Stimulated activated naive CD8-positive, alpha-beta T cell treated with anti-CD3 and anti-CD28 coated beads, Interleukin-15, amount 100 ng/mL, for 72 hours (primary cell): Measurements from ENCODE around the gene RALGAPA2.

Source experiments
- ATAC-seq: fragments of 150-1000 bp; cut with Tn5 transposase; 2 replicates; pipeline ENCODE4 v1.10.0; 2021; ENCODE audit warnings: mild to moderate bottlenecking, moderate library complexity
- DNase-seq, 2 donors: peaks; one replicate each; pipeline ENCODE4 v3.0.0; 2021 to 2022
- H3K27ac Mint-ChIP-seq, 2 donors: one replicate each; pipeline ENCODE4 v1.8.0; 2022; ENCODE audit warnings: mild to moderate bottlenecking in 2 of 2, mixed read lengths in 2 of 2, moderate library complexity in 2 of 2
- H3K27me3 Mint-ChIP-seq: one replicate; pipeline ENCODE4 v1.8.0; 2022; ENCODE audit warnings: mixed read lengths
- H3K4me1 Mint-ChIP-seq: one replicate; pipeline ENCODE4 v1.8.0; 2022; ENCODE audit warnings: mild to moderate bottlenecking, mixed read lengths
- H3K4me3 Mint-ChIP-seq, 2 donors: one replicate each; pipeline ENCODE4 v1.8.0; 2022; ENCODE audit warnings: mild to moderate bottlenecking in 2 of 2, mixed read lengths in 2 of 2, moderate library complexity in 1 of 2
- H3K9me3 Mint-ChIP-seq, 2 donors: one replicate each; pipeline ENCODE4 v1.8.0; 2022; ENCODE audit warnings: mixed read lengths in 2 of 2

The RALGAPA2 gene

DNA sequence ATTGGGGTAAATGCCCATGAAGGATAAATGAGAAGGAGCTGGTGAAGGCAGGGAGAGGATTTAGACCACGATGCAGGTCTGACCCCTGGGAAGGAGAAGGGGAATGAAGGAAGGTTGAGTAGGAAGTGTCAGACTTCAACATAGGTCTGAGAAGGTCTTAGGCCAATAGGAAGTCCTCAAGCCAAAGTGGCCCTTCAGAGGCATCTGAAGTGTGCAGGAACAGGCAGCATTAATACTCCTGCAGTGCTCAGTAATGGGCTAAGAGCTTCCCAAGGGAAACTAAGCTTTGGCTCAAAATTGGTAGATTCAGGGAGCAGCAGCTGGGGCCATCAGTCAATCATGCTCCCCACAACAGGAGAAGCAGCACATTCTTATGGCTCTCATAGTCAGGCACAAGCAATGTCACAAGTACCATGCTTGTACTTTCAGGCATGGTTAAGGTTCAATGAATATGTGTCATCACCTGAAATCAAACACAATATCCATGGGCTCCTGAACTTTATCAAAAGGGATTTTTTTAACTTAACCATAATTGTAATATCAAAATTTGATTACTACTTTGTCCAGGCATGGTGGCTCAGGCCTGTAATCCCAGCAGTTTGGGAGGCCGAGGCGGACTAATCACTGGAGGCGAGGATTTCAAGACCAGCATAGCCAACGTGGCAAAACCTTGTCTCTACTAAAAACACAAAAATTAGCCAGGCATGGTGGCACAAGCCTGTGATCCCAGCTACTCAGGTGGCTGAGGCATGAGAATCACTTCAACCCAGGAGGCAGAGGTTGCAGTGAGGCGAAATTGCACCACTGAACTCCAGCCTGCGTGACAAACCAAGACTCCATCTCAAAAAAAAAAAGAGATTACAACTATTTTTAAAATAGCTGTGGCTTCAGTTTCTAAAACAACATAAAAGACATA is 9.9 kb downstream of the RALGAPA2 start:
- Mint-ChIP-seq H3K9me3 (peaks cover under 1 to 2% of the 10 kb centered on the region in 2 donors), H3K27me3 (no peaks in the 10 kb centered on the region), H3K4me1 (peaks cover 25% of the 10 kb centered on the region), H3K27ac (no peak overlapping the region), H3K4me3 (no peak overlapping the region)
- ATAC-seq (no peak), DNase-seq (no peak)

DNA sequence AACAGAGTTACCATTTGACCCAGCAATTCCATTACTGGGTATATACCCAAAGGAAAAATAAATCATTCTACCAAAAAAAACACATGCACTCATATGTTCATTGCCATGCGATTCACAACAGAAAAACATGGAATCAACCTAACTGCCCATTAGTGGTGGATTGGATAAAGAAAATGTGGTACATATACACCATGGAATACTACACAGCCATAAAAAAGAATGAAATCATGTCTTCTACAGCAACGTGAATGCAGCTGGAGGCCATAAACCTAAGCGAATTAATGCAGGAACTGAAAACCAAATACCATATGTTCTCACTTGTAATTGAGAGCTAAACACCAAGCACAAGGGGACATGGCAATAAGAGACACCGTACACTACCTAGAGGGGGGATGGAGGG is 12.5 kb downstream of the RALGAPA2 start:
- ATAC-seq = no peak
- Mint-ChIP-seq H3K9me3 (no peaks in the 10 kb centered on the region), H3K27me3 (no peaks in the 10 kb centered on the region), H3K4me1 (peaks cover 32% of the 10 kb centered on the region), H3K27ac (no peak overlapping the region), H3K4me3 (no peak overlapping the region)
- DNase-seq = no peak

DNA sequence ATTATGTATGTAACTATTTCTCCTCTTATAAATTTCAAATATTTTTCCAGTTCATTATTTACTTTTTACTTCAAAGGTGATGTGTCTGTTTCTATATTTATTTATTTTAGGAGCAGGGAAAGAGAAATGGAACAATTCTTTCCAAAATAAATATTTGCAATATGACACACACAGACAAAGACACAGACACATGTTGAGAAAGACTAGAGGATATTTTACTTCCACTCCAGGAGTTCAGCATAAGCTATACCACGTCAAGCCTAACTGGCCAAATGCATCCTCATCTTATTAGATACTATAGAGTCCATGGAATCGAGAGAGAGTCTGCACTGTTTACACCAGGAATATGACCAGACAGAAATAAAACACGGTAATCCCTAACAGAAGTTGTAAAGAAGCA is 13.3 kb downstream of the RALGAPA2 start:
- Mint-ChIP-seq H3K4me3 (no peak overlapping the region), H3K27ac (no peak overlapping the region), H3K9me3 (no peaks in the 10 kb centered on the region), H3K27me3 (no peaks in the 10 kb centered on the region), H3K4me1 (peaks cover 30% of the 10 kb centered on the region)
- ATAC-seq (no peak), DNase-seq (no peak)

DNA sequence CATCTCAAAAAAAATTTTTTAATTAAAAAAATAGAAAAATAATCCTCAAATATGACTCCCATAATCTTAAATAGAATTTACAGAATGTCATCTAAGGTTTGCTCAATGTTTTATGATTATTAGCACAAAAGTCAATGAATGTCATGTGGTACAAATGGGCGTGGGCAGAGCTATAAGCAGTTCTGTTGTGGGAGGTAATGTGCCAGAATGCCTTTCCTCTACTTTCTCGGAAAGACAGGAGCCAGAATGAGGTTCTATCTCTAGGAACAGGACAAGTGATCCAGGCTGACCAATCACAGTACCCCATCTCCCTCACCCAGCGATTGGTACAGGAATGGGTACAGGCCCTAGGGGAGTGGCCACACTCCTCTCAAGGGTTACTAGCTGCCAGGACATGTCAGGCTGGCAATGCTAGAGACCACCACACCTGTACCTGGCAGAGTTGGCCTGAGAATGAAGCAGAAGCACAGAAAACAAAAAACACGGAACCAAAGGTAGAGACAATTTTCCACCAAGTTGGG is 15.1 kb downstream of the RALGAPA2 start:
- ATAC-seq = no peak
- DNase-seq = no peak
- H3K9me3 Mint-ChIP-seq = no peaks in the 10 kb centered on the region
- peaks cover 26% of the 10 kb centered on the region for H3K4me1 Mint-ChIP-seq
- H3K4me3 Mint-ChIP-seq = no peak overlapping the region
- H3K27me3 Mint-ChIP-seq = no peaks in the 10 kb centered on the region
- H3K27ac Mint-ChIP-seq = no peak overlapping the region

DNA sequence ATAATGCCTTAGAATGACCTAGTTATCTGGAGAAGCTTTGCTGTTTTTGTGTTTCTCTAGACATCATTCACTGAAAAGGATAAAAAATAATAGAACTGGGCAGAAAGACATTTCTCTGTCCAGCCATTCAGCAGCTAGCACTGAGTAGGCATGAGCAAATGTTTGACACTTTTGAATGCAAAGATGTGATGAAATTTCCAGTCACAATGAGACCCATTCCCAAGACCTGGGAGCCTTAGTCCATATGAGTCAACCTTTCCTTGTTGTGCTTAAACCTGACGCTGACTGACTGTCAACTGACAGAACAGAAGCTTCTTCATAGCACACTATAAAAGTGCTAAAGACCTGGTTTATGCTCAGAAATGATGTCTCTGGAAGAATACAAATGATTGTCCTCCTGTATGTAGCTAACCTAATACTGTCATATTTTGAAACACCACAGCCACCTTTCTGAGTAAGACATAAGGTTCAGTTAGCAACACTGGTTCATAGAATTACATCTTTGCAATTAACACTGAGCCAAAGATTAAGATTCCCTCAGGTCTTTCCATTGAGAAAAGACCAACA is 17.1 kb downstream of the RALGAPA2 start:
- no peaks in the 10 kb centered on the region for H3K9me3 Mint-ChIP-seq
- no peak for ATAC-seq
- H3K4me1 Mint-ChIP-seq = peaks cover 26% of the 10 kb centered on the region
- no peaks in the 10 kb centered on the region for H3K27me3 Mint-ChIP-seq
- no peak for DNase-seq
- H3K27ac Mint-ChIP-seq = no peak overlapping the region
- no peak overlapping the region for H3K4me3 Mint-ChIP-seq

DNA sequence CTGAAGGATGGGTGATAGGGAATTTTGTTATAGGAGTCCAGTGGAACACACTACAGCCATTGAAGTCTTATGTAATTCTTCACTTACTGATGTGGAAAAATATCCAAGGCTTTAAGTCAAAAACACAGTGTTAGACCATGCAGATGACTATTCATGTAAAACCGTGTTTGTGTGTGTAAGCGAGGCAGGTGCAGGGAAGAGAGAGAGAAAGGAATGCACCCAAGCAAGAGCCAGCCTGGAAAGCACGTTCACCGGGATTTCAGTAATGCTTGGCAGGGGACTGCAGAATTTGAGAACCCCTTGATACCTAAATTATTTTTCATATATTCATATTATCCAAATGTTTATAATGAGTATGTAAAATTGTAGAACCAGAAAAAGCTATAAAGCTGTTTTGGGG is 17.9 kb downstream of the RALGAPA2 start:
- Mint-ChIP-seq H3K27me3 (no peaks in the 10 kb centered on the region), H3K9me3 (no peaks in the 10 kb centered on the region), H3K4me1 (peaks cover 26% of the 10 kb centered on the region), H3K27ac (peak overlapping the region in 1 of 2 donors; percentile 6), H3K4me3 (no peak overlapping the region)
- ATAC-seq (no peak), DNase-seq (no peak)

DNA sequence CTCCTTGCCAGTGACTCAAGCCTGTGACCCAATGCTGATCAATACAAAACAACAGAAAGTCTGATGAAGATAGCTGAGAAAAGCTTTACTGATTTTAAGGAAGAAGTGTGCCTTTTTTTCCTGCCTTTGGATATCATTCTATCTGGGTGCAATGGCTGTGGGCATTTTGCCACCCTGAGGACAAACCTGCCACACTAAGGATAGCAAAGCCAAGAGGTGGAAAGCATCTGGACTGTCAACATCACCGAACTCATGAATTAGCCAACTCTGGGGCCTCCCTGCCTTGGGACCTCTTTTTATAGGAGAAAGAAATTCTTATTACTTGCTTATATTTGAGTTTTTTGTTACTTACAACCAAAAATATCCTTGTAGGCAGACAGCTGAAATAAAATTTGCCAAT is 19.9 kb downstream of the RALGAPA2 start:
- Mint-ChIP-seq H3K27ac (no peak overlapping the region), H3K4me1 (peaks cover 20% of the 10 kb centered on the region), H3K9me3 (no peaks in the 10 kb centered on the region), H3K27me3 (no peaks in the 10 kb centered on the region), H3K4me3 (no peak overlapping the region)
- ATAC-seq (no peak), DNase-seq (no peak)

DNA sequence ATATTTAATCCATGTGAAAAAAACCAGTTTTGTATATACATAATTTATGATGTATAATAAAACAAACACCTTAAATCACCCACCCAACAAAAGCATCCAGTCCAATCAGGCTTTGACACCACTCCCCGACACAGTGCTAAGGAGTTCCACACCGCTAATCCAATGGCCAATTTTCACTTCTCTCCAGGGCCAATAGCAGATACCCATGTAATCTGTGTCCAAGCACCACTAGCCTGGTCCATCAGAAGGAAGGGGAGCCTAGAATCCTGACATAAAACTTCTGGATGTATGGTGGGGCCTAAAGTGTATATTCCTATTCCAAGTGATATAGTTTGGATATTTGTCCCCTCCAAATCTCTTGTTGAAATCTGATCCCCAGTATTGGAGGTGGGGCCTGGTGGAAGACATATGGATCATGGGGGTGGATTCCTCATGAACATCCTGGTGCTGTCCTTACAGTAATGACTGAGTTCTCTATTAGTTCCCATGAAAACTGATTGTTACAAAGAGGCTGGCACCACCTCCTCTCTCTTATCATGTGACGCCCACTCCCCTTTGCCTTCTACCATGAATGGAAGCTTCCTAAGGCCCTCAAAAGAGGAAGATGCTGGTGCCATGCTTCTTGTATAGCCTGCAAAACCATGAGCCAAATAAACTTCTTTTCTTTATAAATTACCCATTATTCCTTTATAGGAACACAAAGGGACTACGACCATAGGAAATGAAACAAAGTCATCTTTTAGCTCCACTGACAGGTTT is 20.8 kb downstream of the RALGAPA2 start:
- DNase-seq (no peak), ATAC-seq (no peak)
- Mint-ChIP-seq H3K4me3 (no peak overlapping the region), H3K27me3 (no peaks in the 10 kb centered on the region), H3K9me3 (no peaks in the 10 kb centered on the region), H3K27ac (no peak overlapping the region), H3K4me1 (peaks cover 24% of the 10 kb centered on the region)

DNA sequence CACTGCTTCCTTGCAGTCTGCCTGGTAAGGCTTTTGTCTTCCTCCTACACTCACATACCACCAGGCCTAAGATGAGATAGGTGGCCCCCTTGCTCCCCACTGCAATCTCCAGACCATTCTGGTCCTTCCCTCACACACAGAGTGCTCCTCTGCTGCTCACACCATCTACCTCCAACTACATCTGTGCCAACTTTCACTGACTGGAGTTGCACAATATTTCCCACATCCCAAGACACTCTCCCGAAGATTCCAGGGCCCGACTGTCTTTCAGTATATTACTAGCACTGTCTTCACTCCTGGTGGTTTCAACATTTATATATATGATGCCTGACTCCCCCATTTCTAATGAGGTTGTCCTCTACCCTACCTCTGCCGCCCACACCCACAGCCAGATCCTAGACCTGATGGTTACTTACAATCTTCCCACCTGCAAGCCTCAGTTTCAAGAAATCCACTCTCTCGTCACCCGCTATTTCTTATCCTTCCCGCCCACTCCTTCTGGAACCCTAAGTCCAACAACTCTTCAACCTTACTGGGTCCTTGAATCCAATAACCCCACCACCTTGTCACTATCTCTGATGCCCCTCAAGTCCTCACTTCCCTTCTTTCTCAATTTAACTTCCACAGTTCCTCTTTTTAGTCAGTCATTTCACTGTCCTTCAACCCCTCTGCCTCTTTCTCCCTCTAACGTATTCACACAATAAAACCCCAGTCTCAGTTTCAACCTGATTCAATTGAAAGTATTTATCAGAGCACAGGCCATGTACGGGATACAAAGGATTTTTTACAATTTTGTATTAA is 21.6 kb downstream of the RALGAPA2 start:
- no peaks in the 10 kb centered on the region for H3K9me3 Mint-ChIP-seq
- ATAC-seq = no peak
- H3K27ac Mint-ChIP-seq = no peak overlapping the region
- no peak overlapping the region for H3K4me3 Mint-ChIP-seq
- peaks cover 19% of the 10 kb centered on the region for H3K4me1 Mint-ChIP-seq
- no peaks in the 10 kb centered on the region for H3K27me3 Mint-ChIP-seq
- no peak for DNase-seq

DNA sequence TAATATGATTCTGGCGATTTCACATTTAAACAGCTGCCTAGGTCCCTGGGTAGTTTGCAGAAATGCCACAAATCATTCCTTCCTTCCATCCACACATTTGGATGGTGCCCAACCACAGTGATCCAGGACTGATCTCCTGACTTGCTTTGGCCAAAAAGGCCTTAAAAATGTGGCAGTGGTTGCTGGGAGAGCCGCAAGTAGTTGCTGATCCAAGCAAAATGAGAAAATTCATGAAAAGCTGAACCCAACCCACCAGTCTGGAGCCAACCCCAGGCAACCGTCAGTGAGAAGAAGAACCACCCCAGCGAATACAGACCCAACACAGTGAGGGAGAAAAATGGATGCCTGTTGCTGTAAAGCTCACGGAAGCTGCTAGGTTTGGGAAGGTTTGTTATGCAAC is 25.1 kb downstream of the RALGAPA2 start:
- Mint-ChIP-seq H3K4me1 (peaks cover 47% of the 10 kb centered on the region), H3K27ac (peak overlapping the region in 1 of 2 donors; percentile 10), H3K9me3 (no peaks in the 10 kb centered on the region), H3K4me3 (no peak overlapping the region), H3K27me3 (no peaks in the 10 kb centered on the region)
- ATAC-seq = no peak
- DNase-seq = no peak

DNA sequence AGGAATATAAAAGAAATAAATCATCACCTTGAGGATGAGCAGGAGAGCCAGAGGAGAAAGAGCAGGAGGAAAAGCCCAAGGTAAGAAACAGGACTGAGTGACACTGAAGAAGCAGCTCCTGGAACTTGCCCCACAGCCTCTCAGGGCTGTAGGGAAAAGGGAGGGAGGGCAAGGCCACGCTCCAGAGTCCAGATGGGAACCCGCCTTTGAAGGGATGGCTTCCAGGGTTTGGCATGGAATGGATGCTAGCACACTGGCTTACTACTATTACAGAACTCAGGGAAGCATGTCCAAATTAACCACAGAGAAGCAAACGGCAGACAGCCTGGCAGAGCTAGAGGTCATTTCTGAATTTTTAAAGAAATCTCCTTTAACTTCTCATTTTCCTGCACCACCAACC is 26.8 kb downstream of the RALGAPA2 start:
- no peaks in the 10 kb centered on the region for H3K27me3 Mint-ChIP-seq
- no peak overlapping the region for H3K27ac Mint-ChIP-seq
- ATAC-seq (no peak), DNase-seq (no peak)
- H3K9me3 Mint-ChIP-seq = no peaks in the 10 kb centered on the region
- H3K4me1 Mint-ChIP-seq = peaks cover 54% of the 10 kb centered on the region
- no peak overlapping the region for H3K4me3 Mint-ChIP-seq

DNA sequence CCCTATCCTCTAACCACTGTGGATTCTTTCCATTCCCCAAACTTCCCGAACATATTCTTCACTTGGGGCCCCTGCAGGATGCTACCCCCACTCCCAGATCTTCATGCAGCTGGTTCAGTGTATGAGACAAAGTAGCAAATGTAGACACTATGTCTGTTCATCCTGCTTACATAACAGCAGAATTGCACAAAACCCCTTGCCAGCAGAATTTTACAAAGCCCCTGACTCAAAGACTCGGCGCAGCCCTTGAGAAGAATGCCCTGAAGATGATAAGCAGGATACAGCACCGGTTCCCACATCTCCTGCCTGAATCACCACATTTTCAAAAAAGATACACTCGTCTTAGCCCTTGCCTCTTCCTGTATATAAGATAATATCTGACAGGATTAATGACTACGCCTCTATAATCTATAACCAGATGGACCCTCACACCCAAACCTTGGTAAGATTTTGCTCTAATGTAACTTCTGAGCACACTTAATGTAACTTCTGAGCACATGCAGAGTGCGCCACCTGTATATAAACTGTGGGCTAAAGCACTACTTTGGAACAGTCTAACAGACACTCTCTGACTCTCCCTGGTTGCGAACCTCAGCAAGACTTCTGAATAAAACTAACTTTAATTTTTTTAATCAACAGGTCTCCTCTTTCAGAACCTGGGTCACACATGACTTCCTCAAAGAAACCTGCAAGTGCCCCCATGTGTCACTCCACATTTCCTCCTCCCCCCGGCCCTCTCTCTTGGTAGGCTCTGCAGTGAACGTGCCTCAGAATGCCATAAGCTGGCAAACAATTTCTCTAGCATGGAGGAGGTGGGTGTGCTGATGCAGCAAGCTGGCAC is 28.7 kb downstream of the RALGAPA2 start:
- Mint-ChIP-seq H3K4me1 (peaks cover 55% of the 10 kb centered on the region), H3K9me3 (no peaks in the 10 kb centered on the region), H3K4me3 (no peak overlapping the region), H3K27me3 (no peaks in the 10 kb centered on the region), H3K27ac (peak overlapping the region in 1 of 2 donors; percentile 54)
- no peak for ATAC-seq
- DNase-seq = no peak

DNA sequence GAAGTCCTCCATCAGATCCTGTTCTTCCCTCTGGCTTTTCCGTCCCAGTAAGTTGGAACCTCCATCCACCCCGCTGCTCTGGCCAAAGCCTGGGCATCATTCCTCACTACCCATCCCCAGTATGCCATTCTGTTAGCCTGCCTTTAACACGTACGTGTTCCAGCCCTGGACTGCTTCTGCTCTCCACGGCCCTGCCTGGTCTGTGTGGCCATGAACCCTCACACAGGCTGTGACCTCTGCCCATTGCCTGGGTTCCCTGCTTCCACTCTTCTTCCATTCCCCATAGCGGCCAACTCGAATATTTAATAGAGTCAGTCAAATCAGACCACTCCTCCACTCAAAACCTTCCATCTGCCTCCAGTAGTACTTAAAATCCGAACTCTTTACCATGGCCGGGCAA is 29.4 kb downstream of the RALGAPA2 start:
- H3K4me3 Mint-ChIP-seq = no peak overlapping the region

DNA sequence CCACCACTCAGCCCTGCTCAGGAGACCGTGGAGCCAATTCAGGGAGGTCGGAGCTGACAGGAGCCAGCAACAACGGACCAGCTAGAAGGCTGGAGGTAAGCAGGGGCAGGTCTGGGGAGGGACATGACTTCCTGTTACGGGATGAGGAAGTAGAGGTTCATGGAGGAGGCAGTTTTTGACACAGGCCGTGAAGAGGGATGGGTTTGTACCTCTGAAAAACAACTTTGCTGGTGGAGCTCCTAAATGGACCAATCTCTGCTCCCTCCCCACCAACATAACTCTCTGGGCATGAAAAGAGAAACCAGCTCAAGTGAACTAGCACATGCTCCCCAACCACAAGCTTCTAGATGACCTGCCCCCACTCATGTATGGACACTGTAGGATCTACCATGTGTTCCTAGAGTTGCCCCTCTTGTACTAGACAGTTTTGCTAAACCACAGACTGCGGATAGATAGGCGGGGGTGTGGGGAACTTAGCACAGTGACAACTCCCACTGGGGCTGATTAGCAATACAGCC is 31.4 kb downstream of the RALGAPA2 start:
- H3K4me1 Mint-ChIP-seq = peaks cover 44% of the 10 kb centered on the region
- ATAC-seq = no peak

More for the DNA sequence above, 29.4 kb downstream of the RALGAPA2 start:
- H3K27ac Mint-ChIP-seq = peak overlapping the region in 1 of 2 donors; percentile 54
- ATAC-seq (no peak), DNase-seq (no peak)
- peaks cover 55% of the 10 kb centered on the region for H3K4me1 Mint-ChIP-seq
- no peaks in the 10 kb centered on the region for H3K9me3 Mint-ChIP-seq
- no peaks in the 10 kb centered on the region for H3K27me3 Mint-ChIP-seq

More for the DNA sequence above, 31.4 kb downstream of the RALGAPA2 start:
- H3K4me3 Mint-ChIP-seq = no peak overlapping the region
- no peaks in the 10 kb centered on the region for H3K9me3 Mint-ChIP-seq
- H3K27me3 Mint-ChIP-seq = no peaks in the 10 kb centered on the region
- no peak overlapping the region for H3K27ac Mint-ChIP-seq
- DNase-seq = no peak
